ENCODE measurements around the gene SNRNP25. TPM values are rescaled to one million over a fixed set of nuclear protein-coding genes. Genes with fewer than 3 reads are reported as not detected.

SNRNP25 gene
- total RNA-seq, 2 donors from 2014 or later: 54.2 to 66.4 TPM

- Mint-ChIP-seq H3K36me3 (ENCODE audit: low read depth) (peaks cover 32% of the 10 kb centered on the region), H3K27ac (no peak overlapping the region), H3K4me3 (no peak overlapping the region), H3K4me1 (peaks cover 8% of the 10 kb centered on the region), H3K27me3 (ENCODE audit: insufficient read depth) (no peaks in the 10 kb centered on the region), H3K9me3 (no peaks in the 10 kb centered on the region)
- H3K4me1 ChIP-seq (ENCODE audit: control insufficient read depth, insufficient read depth, low read length): no peaks in the 10 kb centered on the region
- no peak for DNase-seq
- H3K9me3 ChIP-seq (ENCODE audit: control insufficient read depth, low read length): no peaks in the 10 kb centered on the region
- no peak overlapping the region for H3K9ac ChIP-seq (ENCODE audit: extremely low read depth, low read length, poor library complexity, severe bottlenecking)
- TF ChIP-seq CTCF (conservative IDR thresholded peaks at IDR 0.05): no peak
- WGBS, 2 experiments (ENCODE audit: insufficient coverage in 1 of 2, insufficient read length in 1 of 2): 94 to 100% methylated on average over 6 to 21 of the region's 21 CpGs
- no peak overlapping the region for H3K27ac ChIP-seq (ENCODE audit: low read depth, low read length)
- H3K36me3 ChIP-seq (ENCODE audit: control insufficient read depth, insufficient read depth, low read length): peaks cover 44% of the 10 kb centered on the region
- no peak overlapping the region for H3K4me3 ChIP-seq (ENCODE audit: low read length)
- no peaks in the 10 kb centered on the region for H3K27me3 ChIP-seq (ENCODE audit: control insufficient read depth, insufficient read depth, low read length, poor library complexity, severe bottlenecking)
These were observed 9.4 kb downstream of the SNRNP25 start for GRCh38 chr16:62968-63391.

GRCh38 chr16:63466-63865 lies 9.8 kb downstream of the SNRNP25 start:
- 91 to 93% methylated on average over 14 to 16 of the region's 16 CpGs for WGBS, 2 experiments (ENCODE audit: insufficient coverage in 1 of 2, insufficient read length in 1 of 2)
- H3K27ac ChIP-seq (ENCODE audit: low read depth, low read length): no peak overlapping the region
- Mint-ChIP-seq H3K27ac (no peak overlapping the region), H3K27me3 (ENCODE audit: insufficient read depth) (no peaks in the 10 kb centered on the region), H3K9me3 (no peaks in the 10 kb centered on the region), H3K4me3 (no peak overlapping the region), H3K36me3 (ENCODE audit: low read depth) (peaks cover 28% of the 10 kb centered on the region), H3K4me1 (peaks cover 8% of the 10 kb centered on the region)
- H3K36me3 ChIP-seq (ENCODE audit: control insufficient read depth, insufficient read depth, low read length): peaks cover 39% of the 10 kb centered on the region
- H3K4me3 ChIP-seq (ENCODE audit: low read length): no peak overlapping the region
- no peaks in the 10 kb centered on the region for H3K9me3 ChIP-seq (ENCODE audit: control insufficient read depth, low read length)
- TF ChIP-seq CTCF (conservative IDR thresholded peaks at IDR 0.05): no peak
- DNase-seq: no peak
- H3K9ac ChIP-seq (ENCODE audit: extremely low read depth, low read length, poor library complexity, severe bottlenecking): no peak overlapping the region
- no peaks in the 10 kb centered on the region for H3K4me1 ChIP-seq (ENCODE audit: control insufficient read depth, insufficient read depth, low read length)
- no peaks in the 10 kb centered on the region for H3K27me3 ChIP-seq (ENCODE audit: control insufficient read depth, insufficient read depth, low read length, poor library complexity, severe bottlenecking)

GRCh38 chr16:63998-64913 lies 10.6 kb downstream of the SNRNP25 start:
- Mint-ChIP-seq H3K27ac (no peak overlapping the region), H3K36me3 (ENCODE audit: low read depth) (peaks cover 23% of the 10 kb centered on the region), H3K4me1 (peaks cover 8% of the 10 kb centered on the region), H3K9me3 (no peaks in the 10 kb centered on the region), H3K27me3 (ENCODE audit: insufficient read depth) (no peaks in the 10 kb centered on the region), H3K4me3 (no peak overlapping the region)
- Histone ChIP-seq H3K27ac (ENCODE audit: low read depth, low read length) (no peak overlapping the region), H3K36me3 (ENCODE audit: control insufficient read depth, insufficient read depth, low read length) (peaks cover 31% of the 10 kb centered on the region), H3K4me1 (ENCODE audit: control insufficient read depth, insufficient read depth, low read length) (no peaks in the 10 kb centered on the region), H3K9me3 (ENCODE audit: control insufficient read depth, low read length) (no peaks in the 10 kb centered on the region), H3K9ac (ENCODE audit: extremely low read depth, low read length, poor library complexity, severe bottlenecking) (no peak overlapping the region), H3K4me3 (ENCODE audit: low read length) (no peak overlapping the region), H3K27me3 (ENCODE audit: control insufficient read depth, insufficient read depth, low read length, poor library complexity, severe bottlenecking) (no peaks in the 10 kb centered on the region)
- 95 to 96% methylated on average over 16 to 25 of the region's 25 CpGs for WGBS, 2 experiments (ENCODE audit: insufficient coverage in 1 of 2, insufficient read length in 1 of 2)
- TF ChIP-seq CTCF (conservative IDR thresholded peaks at IDR 0.05): no peak
- no peak for DNase-seq
